Effector memory CD4-positive, alpha-beta T cell (primary cell): ENCODE results near the gene FAM217A.
"Not testable (repeated sequence)": the region's sequence is repeated elsewhere in the genome, so short reads cannot be mapped to it uniquely, and the experiment has no call there.

Source experiments
- DNase-seq, 3 donors: peaks; one replicate each; pipeline ENCODE4 v3.0.0-alpha.2; 2020
- H3K27ac ChIP-seq: 2 replicates; pipeline ENCODE4 v1.7.0; 2013; ENCODE audit warnings: mild to moderate bottlenecking, low read length, moderate library complexity; ENCODE audit not compliant: insufficient read depth, poor library complexity, severe bottlenecking
- H3K27me3 ChIP-seq: replicated peaks from 2 replicates; pipeline ENCODE4 v1.7.0; 2013; ENCODE audit warnings: mild to moderate bottlenecking, low read length; ENCODE audit not compliant: insufficient read depth, control insufficient read depth, poor library complexity, severe bottlenecking
- H3K36me3 ChIP-seq: 2 replicates; pipeline ENCODE4 v1.7.0; 2013; ENCODE audit warnings: mild to moderate bottlenecking, low read length, moderate library complexity; ENCODE audit not compliant: control insufficient read depth, insufficient read depth
- H3K4me1 ChIP-seq: 2 replicates; pipeline ENCODE4 v1.7.0; 2013; ENCODE audit warnings: low read length, mild to moderate bottlenecking; ENCODE audit not compliant: control insufficient read depth, insufficient read depth, poor library complexity, severe bottlenecking
- H3K4me3 ChIP-seq: 2 replicates; pipeline ENCODE4 v1.7.0; 2013; ENCODE audit warnings: low read length, low read depth, mild to moderate bottlenecking; ENCODE audit not compliant: insufficient read depth, poor library complexity, severe bottlenecking
- H3K9me3 ChIP-seq: 2 replicates; pipeline ENCODE4 v1.7.0; 2013; ENCODE audit warnings: mild to moderate bottlenecking, low read length, moderate library complexity; ENCODE audit not compliant: control insufficient read depth

FAM217A gene

GRCh38 chr6:4090043-4090442 is 11.1 kb upstream of the FAM217A start:
- H3K4me3 ChIP-seq, H3K9me3 ChIP-seq, DNase-seq, H3K36me3 ChIP-seq, H3K27me3 ChIP-seq, H3K4me1 ChIP-seq, H3K27ac ChIP-seq: not testable (repeated sequence)

- no peaks in the 10 kb centered on the region for H3K27me3 ChIP-seq
- no peaks in the 10 kb centered on the region for H3K9me3 ChIP-seq
- no peaks in the 10 kb centered on the region for H3K36me3 ChIP-seq
- H3K4me1 ChIP-seq = no peaks in the 10 kb centered on the region
- no peak overlapping the region for H3K27ac ChIP-seq
- DNase-seq = no peak
- H3K4me3 ChIP-seq = no peak overlapping the region
Measured at GRCh38 chr6:4088704-4089103, 9.8 kb upstream of the FAM217A start.

- DNase-seq = no peak
- no peaks in the 10 kb centered on the region for H3K4me1 ChIP-seq
- H3K27me3 ChIP-seq = no peaks in the 10 kb centered on the region
- H3K4me3 ChIP-seq = no peak overlapping the region
- H3K9me3 ChIP-seq = no peaks in the 10 kb centered on the region
- no peak overlapping the region for H3K27ac ChIP-seq
- H3K36me3 ChIP-seq = no peaks in the 10 kb centered on the region
Measured at GRCh38 chr6:4085332-4085700, 6.4 kb upstream of the FAM217A start.

- Histone ChIP-seq H3K4me1 (no peaks in the 10 kb centered on the region), H3K9me3 (no peaks in the 10 kb centered on the region), H3K27ac (no peak overlapping the region), H3K36me3 (no peaks in the 10 kb centered on the region), H3K27me3 (no peaks in the 10 kb centered on the region), H3K4me3 (no peak overlapping the region)
- DNase-seq = no peak
Measured at GRCh38 chr6:4084444-4085331, 5.8 kb upstream of the FAM217A start.

- Histone ChIP-seq H3K4me1 (no peaks in the 10 kb centered on the region), H3K36me3 (no peaks in the 10 kb centered on the region), H3K9me3 (no peaks in the 10 kb centered on the region), H3K27ac (no peak overlapping the region), H3K4me3 (no peak overlapping the region), H3K27me3 (no peaks in the 10 kb centered on the region)
- DNase-seq = no peak
Measured at GRCh38 chr6:4074478-4075235, 4.3 kb downstream of the FAM217A start.

DNA sequence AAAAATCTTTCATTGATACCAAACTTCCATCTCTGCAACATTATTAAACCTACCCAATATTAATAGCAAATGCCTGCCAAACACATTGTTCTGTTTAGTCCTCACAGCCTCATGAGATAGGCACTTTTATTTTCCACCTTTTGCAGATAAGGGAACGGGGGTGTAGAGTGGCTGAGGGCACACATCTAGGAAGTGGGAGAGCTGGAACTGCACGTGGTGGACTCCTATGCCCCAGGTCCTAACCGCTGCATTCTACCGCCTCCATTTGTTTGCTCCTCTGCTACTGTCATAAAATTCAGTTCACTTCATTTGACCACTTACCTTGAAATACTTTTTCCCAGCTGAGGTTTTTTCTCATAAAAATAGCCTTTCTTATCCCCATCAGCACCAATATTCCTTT is 7.6 kb downstream of the FAM217A start:
- no peaks in the 10 kb centered on the region for H3K36me3 ChIP-seq
- no peaks in the 10 kb centered on the region for H3K9me3 ChIP-seq
- H3K27ac ChIP-seq = no peak overlapping the region
- H3K4me1 ChIP-seq = no peaks in the 10 kb centered on the region
- H3K27me3 ChIP-seq = no peaks in the 10 kb centered on the region
- H3K4me3 ChIP-seq = no peak overlapping the region
- DNase-seq = no peak

- H3K27me3 ChIP-seq = no peaks in the 10 kb centered on the region
- H3K36me3 ChIP-seq = peaks cover 3% of the 10 kb centered on the region
- no peaks in the 10 kb centered on the region for H3K9me3 ChIP-seq
- no peak overlapping the region for H3K4me3 ChIP-seq
- no peak overlapping the region for H3K27ac ChIP-seq
- DNase-seq = no peak
- no peaks in the 10 kb centered on the region for H3K4me1 ChIP-seq
Measured at GRCh38 chr6:4069199-4069598, 9.7 kb downstream of the FAM217A start.

DNA sequence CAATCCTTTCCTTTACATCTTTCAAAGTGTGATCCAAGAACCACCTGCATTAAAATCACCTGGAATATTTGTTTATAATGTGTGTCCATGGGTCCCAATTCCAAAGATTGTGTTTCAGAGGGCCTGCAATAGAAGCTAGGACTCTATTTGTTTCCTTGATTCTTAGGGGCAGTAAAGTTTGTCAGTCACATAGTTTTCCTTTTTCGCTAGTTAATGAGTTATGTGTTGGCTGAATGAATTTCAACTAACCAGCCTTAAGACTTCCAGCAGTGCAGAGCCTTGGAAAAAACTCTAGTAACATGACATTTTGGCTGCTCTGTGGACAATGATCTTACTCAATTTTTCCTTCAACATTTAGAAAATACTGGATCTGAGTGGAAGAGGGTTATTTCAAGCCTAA is 11.3 kb downstream of the FAM217A start:
- Histone ChIP-seq H3K27ac (no peak overlapping the region), H3K36me3 (peaks cover 3% of the 10 kb centered on the region), H3K4me3 (no peak overlapping the region), H3K27me3 (no peaks in the 10 kb centered on the region), H3K9me3 (no peaks in the 10 kb centered on the region), H3K4me1 (no peaks in the 10 kb centered on the region)
- DNase-seq = no peak

- no peak for DNase-seq
- Histone ChIP-seq H3K36me3 (peaks cover 17% of the 10 kb centered on the region), H3K27me3 (no peaks in the 10 kb centered on the region), H3K27ac (no peak overlapping the region), H3K9me3 (no peaks in the 10 kb centered on the region), H3K4me3 (no peak overlapping the region), H3K4me1 (no peaks in the 10 kb centered on the region)
Measured at GRCh38 chr6:4066029-4066755, 12.7 kb downstream of the FAM217A start.
